ENCODE measurements around the gene PARD3. TPM values are rescaled to one million over a fixed set of nuclear protein-coding genes. Genes with fewer than 3 reads are reported as not detected.

The PARD3 gene
- polyA plus RNA-seq, 5 donors = 38.0 to 53.5 (median 46.6) TPM

GRCh38 chr10:34826221-34826620, 11.1 kb upstream of the PARD3 start:
- no peak for DNase-seq

- DNase-seq = no peak
These were observed 10.3 kb upstream of the PARD3 start for GRCh38 chr10:34825414-34825813.

GRCh38 chr10:34824870-34825269, 9.8 kb upstream of the PARD3 start:
- no peak for DNase-seq

GRCh38 chr10:34821587-34822585, 6.8 kb upstream of the PARD3 start:
- DNase-seq = no peak

GRCh38 chr10:34817586-34817985, 2.5 kb upstream of the PARD3 start:
- DNase-seq = no peak

- DNase-seq = no peak
These were observed 2.0 kb upstream of the PARD3 start for GRCh38 chr10:34817054-34817453.

- DNase-seq = peak; percentile 23 to 26
These were observed 1.5 kb upstream of the PARD3 start for GRCh38 chr10:34816501-34817002.

GRCh38 chr10:34816085-34816496, 995 bp upstream of the PARD3 start:
- DNase-seq = peak in 1 of 2 donors; percentile 13

GRCh38 chr10:34814913-34815184, 247 bp downstream of the PARD3 start:
- DNase-seq = no peak

GRCh38 chr10:34814223-34814912, 728 bp downstream of the PARD3 start:
- peak; percentile 58 to 62 for DNase-seq

GRCh38 chr10:34813626-34814222, 1.4 kb downstream of the PARD3 start:
- peak in 1 of 2 donors; percentile 17 for DNase-seq

GRCh38 chr10:34812771-34813170, 2.3 kb downstream of the PARD3 start:
- no peak for DNase-seq

- DNase-seq = no peak
These were observed 3.1 kb downstream of the PARD3 start for GRCh38 chr10:34811968-34812514.

GRCh38 chr10:34811126-34811967, 3.7 kb downstream of the PARD3 start:
- no peak for DNase-seq

- no peak for DNase-seq
These were observed 5.3 kb downstream of the PARD3 start for GRCh38 chr10:34809796-34810195.

- DNase-seq = peak; percentile 31 to 36
These were observed 6.0 kb downstream of the PARD3 start for GRCh38 chr10:34808801-34809745.

- no peak for DNase-seq
These were observed 6.8 kb downstream of the PARD3 start for GRCh38 chr10:34808336-34808735.

GRCh38 chr10:34804306-34804705, 10.8 kb downstream of the PARD3 start:
- DNase-seq = no peak

GRCh38 chr10:34802692-34803091, 12.4 kb downstream of the PARD3 start:
- DNase-seq = no peak
